NCI-H2227 treated with DMSO at 0.1 percent for 48 hours (cell line): Measurements from ENCODE around the gene MMP28.

Source experiments
- DNase-seq: peaks from one replicate; lab custom pipeline; 2025; lab: John Stamatoyannopoulos, UW

The MMP28 gene

GRCh38 chr17:35743626-35744328 lies 51.7 kb downstream of the MMP28 start:
- DNase-seq: no peak

GRCh38 chr17:35742896-35743477 lies 52.5 kb downstream of the MMP28 start:
- DNase-seq: no peak

DNA sequence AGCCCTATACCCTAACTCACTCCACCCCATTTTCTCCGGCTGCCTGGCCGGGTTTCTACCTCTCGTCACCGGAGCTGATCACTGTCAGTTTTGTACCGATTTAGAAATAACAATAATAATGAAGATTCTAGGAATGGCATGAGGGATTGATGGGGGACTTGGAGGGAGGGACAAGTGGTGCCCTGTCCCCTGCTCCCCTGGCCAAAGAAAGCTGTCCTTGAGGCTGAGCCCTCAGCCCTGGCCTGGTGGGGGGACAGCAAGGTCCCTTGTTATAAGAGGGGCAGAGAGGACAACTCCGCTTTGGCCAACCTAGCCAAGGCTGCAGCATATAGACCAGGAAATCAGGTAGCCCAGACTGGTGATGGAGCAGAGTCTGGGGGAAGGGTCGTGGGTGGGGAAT lies 52.9 kb downstream of the MMP28 start:
- DNase-seq: no peak

DNA sequence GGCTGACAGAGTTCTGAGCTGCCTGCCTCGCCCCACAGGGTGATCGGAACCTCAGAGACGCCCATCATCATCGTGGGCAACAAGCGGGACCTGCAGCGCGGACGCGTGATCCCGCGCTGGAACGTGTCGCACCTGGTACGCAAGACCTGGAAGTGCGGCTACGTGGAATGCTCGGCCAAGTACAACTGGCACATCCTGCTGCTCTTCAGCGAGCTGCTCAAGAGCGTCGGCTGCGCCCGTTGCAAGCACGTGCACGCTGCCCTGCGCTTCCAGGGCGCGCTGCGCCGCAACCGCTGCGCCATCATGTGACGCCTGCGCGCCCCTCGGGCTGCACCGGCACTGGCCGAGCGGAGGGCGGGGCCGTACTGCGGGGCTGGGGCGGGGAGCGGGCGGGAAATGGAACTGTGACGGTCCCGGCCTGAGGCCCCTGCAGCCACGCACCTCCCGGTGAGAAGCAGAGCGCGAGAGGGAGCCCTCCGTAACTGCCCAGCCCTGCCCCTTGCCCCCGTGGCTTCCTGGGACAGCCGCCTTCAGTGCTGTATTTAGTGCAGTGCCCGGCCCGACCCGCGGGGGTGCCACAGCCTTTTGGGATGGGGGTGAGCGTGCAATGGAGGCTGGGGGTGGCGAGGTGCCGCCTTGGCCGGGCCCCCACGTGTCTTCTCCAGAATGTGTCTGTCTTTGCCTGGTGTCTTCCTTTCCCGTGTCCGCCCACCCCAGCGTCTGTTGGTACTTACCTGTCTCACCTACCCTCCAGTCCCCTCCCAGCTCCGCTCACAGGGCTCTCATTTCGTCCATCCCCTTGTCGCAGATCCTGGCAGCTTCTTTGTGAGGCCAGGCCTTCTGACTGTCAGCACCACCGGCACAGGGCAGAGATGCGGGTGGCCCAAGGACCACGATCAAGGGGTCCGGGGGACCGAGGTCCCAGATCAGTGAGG lies 54.2 kb downstream of the MMP28 start:
- no peak for DNase-seq

- DNase-seq: no peak
Observed at GRCh38 chr17:35740216-35740615, 55.2 kb downstream of the MMP28 start.

- DNase-seq: no peak
Observed at GRCh38 chr17:35738519-35739133, 56.8 kb downstream of the MMP28 start.

DNA sequence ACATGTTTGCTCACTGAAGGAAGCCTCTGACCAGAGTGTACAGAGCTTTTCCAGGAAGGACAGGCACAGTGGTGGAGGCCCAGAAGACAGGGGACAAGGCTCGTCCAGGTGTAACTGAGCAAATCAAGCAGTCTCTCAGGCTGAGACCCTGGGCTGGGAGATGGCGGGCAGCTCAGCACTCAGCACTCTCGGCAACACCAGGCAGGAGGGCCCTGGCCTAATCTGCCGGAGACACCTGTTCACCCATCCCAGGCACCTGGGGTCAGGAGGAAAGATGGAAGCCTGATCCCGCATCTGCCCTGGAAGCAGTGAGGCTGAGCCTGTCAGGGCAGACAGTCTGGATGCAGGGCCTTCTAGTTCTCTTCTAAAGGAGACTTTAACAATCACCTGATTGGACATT lies 59.2 kb downstream of the MMP28 start:
- DNase-seq: no peak

GRCh38 chr17:35735036-35735805 lies 60.2 kb downstream of the MMP28 start:
- DNase-seq: no peak

- no peak for DNase-seq
Observed at GRCh38 chr17:35734396-35734795, 61.0 kb downstream of the MMP28 start.

DNA sequence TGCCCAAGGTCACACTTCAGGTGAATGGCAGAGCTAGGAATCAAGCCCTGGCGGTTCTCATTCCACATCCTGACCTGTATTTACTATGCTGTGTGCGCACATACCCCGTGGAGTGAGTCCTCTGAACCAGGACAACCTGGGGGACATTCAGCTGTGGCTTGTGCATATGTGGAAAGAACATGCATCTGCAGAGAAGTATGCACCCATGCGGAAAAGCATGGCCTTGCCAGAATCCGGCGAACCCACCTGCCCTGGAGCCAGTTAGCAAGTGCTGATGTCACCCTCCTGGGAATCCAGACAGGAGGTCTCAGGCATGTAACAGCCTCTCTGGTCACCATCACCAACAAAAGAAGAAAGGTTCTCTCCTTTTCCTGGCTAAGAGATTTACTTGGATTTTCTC lies 62.1 kb downstream of the MMP28 start:
- DNase-seq: no peak

DNA sequence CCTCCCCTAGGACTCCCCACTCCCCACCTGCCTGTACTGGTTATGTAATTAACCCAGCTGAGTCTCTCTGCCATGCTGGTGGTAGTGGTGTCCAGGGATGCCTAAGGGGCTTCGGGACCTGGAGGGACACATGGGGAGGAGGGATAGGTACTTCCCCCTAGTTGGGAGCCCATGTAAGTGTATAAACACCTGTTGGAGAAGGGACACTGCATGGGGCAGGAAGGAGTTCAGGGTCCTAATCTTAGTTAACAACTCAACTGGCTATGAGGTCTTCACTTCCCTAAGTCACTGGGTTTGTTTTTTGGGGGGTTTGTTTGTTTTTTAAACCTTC lies 62.7 kb downstream of the MMP28 start:
- DNase-seq: no peak

DNA sequence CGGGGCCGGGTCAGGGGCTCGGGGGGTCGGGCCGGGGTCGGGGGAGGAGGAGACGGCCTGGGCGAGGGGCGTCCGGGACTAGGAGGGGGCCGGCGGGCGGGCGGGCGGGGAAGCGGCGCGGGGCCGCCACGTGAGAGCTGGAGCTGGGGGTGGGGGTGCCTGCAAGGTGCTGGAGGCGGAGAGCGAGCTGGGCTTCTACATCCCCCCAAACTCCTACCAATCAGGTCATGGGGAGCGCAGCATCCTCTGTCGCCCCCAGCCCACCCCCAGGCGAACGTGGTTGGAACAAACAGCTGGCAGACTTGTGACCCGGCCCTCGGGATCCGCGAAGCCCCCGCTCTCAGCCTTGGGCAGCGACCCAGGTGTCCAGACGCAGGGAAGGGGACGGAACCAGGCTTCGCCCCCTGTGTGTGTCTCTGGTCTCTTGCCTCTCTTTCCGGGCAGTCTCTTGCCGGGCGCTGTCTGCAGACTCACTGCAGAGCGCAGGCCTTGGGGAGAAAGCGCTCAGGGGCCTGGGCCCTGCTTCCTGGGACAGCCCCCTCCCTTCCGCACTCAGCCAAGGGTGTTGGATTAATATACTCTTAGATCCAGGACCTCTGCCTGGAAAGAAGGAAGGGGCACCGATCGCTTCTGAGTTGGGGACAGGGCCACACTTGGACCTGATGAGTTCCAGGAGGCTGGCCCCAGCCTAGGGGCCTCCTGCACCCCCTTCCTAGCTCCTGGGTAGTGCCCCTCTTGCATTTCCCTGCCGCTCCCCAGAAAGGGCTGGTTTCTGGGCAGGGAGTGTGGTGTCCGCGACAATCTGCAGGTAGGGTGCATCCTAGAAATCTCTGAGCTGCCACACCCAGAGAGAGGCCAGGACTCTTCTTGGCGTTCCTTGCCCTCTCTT lies 63.3 kb downstream of the MMP28 start:
- no peak for DNase-seq

- peak; percentile 0 for DNase-seq
Observed at GRCh38 chr17:35731239-35731916, 64.1 kb downstream of the MMP28 start, which contains the start of gene RASL10B. TSS of gene RASL10B (plus strand) at chr17:35731639. CDS start at chr17:35735185, 3,546 bp downstream.

GRCh38 chr17:35730400-35731005 lies 64.9 kb downstream of the MMP28 start:
- no peak for DNase-seq

- DNase-seq: no peak
Observed at GRCh38 chr17:35729405-35729833, 66.0 kb downstream of the MMP28 start.

GRCh38 chr17:35728551-35728950 lies 66.9 kb downstream of the MMP28 start:
- DNase-seq: no peak

GRCh38 chr17:35727635-35728034 lies 67.8 kb downstream of the MMP28 start:
- no peak for DNase-seq

DNA sequence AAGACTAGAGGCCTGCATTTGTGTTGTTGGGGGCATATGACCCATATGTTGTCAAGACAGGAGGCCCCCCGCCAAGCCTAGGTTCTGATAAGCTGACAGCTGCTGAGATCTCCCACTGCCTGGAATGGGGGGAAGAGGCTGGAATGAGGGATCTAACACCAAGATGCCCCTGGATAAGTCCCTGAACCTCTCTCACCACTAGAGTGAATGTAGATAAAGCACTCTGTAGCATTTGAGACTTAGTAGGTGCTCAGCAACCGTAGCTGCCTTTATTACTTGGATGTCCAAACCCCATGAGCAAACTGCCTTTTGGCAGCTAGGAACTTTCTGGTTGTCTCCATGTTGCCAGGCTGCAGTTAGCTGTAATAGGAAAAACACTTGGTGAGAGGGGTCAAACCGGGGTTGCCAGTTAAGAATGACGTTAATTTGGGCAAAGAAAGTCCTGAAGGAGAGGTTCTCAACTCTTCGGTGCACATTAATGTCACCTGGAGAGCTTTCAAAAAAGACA lies 68.4 kb downstream of the MMP28 start:
- DNase-seq: no peak
